B cell (primary cell): ENCODE measurements around the gene MYCL. TPM values are rescaled to one million over a fixed set of nuclear protein-coding genes. Genes with fewer than 3 reads are reported as not detected.
A peak's percentile ranks its signal among the peaks of the same experiment; 100 is the strongest.

ENCODE experiments used
- ATAC-seq: fragments of 200-7000 bp; cut with Tn5 transposase; one replicate; pipeline ENCODE4 v1.10.0; 2021; ENCODE audit warnings: low read depth, mild to moderate bottlenecking, moderate number of reproducible peaks, moderate library complexity
- CTCF ChIA-PET: fragments of 350-600 bp; sonication (Branson Sonifier 250); formaldehyde crosslinking; loops from one replicate; lab custom pipeline; 2021; ENCODE audit warnings: antibody characterized with exemption, inconsistent platforms; lab: Charles Lee
- POLR2A ChIA-PET: fragments of 350-600 bp; sonication (Branson Sonifier 250); formaldehyde crosslinking; loops from one replicate; lab custom pipeline; 2021; ENCODE audit warnings: antibody characterized with exemption; lab: Charles Lee
- DNase-seq: peaks from one replicate; pipeline ENCODE4 v3.0.0; 2013
- H2AFZ ChIP-seq: 2 replicates; pipeline ENCODE4 v1.6.1; 2012; ENCODE audit warnings: mild to moderate bottlenecking, low read depth, low read length; ENCODE audit not compliant: insufficient read depth, poor library complexity, severe bottlenecking
- H3K27ac ChIP-seq, 2 donors: 1 replicate in 1 of 2; 2 replicates in 1 of 2; pipeline ENCODE4 v1.5.1; 2012 to 2013; ENCODE audit warnings: low read length in 2 of 2, mild to moderate bottlenecking in 2 of 2, moderate library complexity in 1 of 2
- H3K27me3 ChIP-seq, 4 experiments: fragments of 200-600 bp in 1 of 4; sonication (generic) in 1 of 4; replicated peaks in 1 of 4; 1 replicate in 2 of 4; 2 replicates in 2 of 4; pipeline versions ENCODE4 v1.6.1 to v1.7.0; 2013 to 2016; ENCODE audit warnings: low read length in 3 of 4, mild to moderate bottlenecking in 2 of 4, mixed read lengths in 1 of 4, moderate library complexity in 1 of 4; ENCODE audit not compliant: insufficient read depth in 4 of 4, control insufficient read depth in 3 of 4; ENCODE audit errors: control extremely low read depth in 1 of 4
- H3K36me3 ChIP-seq, 2 experiments: replicated peaks in 1 of 2; 1 replicate in 1 of 2; 2 replicates in 1 of 2; pipeline versions ENCODE4 v1.6.1 to v1.7.1; 2013; ENCODE audit warnings: low read length in 1 of 2; ENCODE audit not compliant: insufficient read depth in 2 of 2, control insufficient read depth in 1 of 2; ENCODE audit errors: control extremely low read depth in 1 of 2, extremely low read depth in 1 of 2
- H3K4me1 ChIP-seq, 2 donors: fragments of 200-600 bp in 1 of 2; sonication (generic) in 1 of 2; 1 replicate in 1 of 2; 2 replicates in 1 of 2; pipeline versions ENCODE4 v1.5.1 to v1.6.1; 2013 to 2017; ENCODE audit warnings: low read length in 2 of 2; ENCODE audit not compliant: control insufficient read depth in 2 of 2, insufficient read depth in 2 of 2
- H3K4me2 ChIP-seq: replicated peaks from 2 replicates; pipeline ENCODE3; 2012; ENCODE audit warnings: mild to moderate bottlenecking, low read depth, low read length; ENCODE audit not compliant: poor library complexity, severe bottlenecking
- H3K4me3 ChIP-seq, 5 experiments: fragments of 200-600 bp in 1 of 5; sonication (generic) in 1 of 5; 1 replicate in 3 of 5; 2 replicates in 2 of 5; pipeline versions ENCODE4 v1.5.1 to v1.7.0; 2011 to 2016; ENCODE audit warnings: low read length in 4 of 5, mild to moderate bottlenecking in 4 of 5, low read depth in 2 of 5, control low read depth in 1 of 5, moderate library complexity in 1 of 5; ENCODE audit not compliant: insufficient read depth in 1 of 5; ENCODE audit errors: control extremely low read depth in 1 of 5, extremely low read depth in 1 of 5
- H3K79me2 ChIP-seq: fragments of 200-600 bp; sonication (generic); one replicate; pipeline ENCODE4 v1.6.0; 2016; ENCODE audit warnings: low read length; ENCODE audit not compliant: control insufficient read depth, insufficient read depth
- H3K9ac ChIP-seq: fragments of 200-600 bp; sonication (generic); 2 replicates; pipeline ENCODE4 v1.6.1; 2017; ENCODE audit warnings: mild to moderate bottlenecking, low read length, moderate library complexity
- H3K9me3 ChIP-seq, 3 donors: one replicate each; pipeline versions ENCODE4 v1.6.1 to v1.7.1; 2013; ENCODE audit warnings: low read length in 2 of 3; ENCODE audit not compliant: control insufficient read depth in 2 of 3, insufficient read depth in 1 of 3; ENCODE audit errors: control extremely low read depth in 1 of 3
- H4K20me1 ChIP-seq: 2 replicates; pipeline ENCODE4 v1.6.0; 2012; ENCODE audit warnings: mild to moderate bottlenecking, low read length; ENCODE audit not compliant: insufficient read depth, control insufficient read depth, poor library complexity, severe bottlenecking
- H3K27ac Mint-ChIP-seq: one replicate; pipeline ENCODE4 v1.8.0; 2021; ENCODE audit warnings: mixed read lengths
- H3K27me3 Mint-ChIP-seq: one replicate; pipeline ENCODE4 v1.8.0; 2021; ENCODE audit warnings: mixed read lengths
- H3K4me1 Mint-ChIP-seq: one replicate; pipeline ENCODE4 v1.8.0; 2021; ENCODE audit warnings: mixed read lengths
- H3K4me3 Mint-ChIP-seq: one replicate; pipeline ENCODE4 v1.8.0; 2021; ENCODE audit warnings: mixed read lengths
- H3K9me3 Mint-ChIP-seq: one replicate; pipeline ENCODE4 v1.8.0; 2022; ENCODE audit warnings: mixed read lengths; ENCODE audit not compliant: insufficient read depth
- CTCF ChIP-seq: fragments of 200-600 bp; IDR thresholded peaks from one replicate; pipeline ENCODE4 v1.8.0; 2022; ENCODE audit warnings: antibody characterized with exemption, mild to moderate bottlenecking
- EZH2 ChIP-seq: IDR thresholded peaks from 2 replicates; pipeline ENCODE4 v1.6.1; 2012; ENCODE audit warnings: borderline replicate concordance, low read depth, mild to moderate bottlenecking, moderate library complexity, low read length; ENCODE audit not compliant: insufficient read depth, poor library complexity, severe bottlenecking
- WGBS: methylation state at CpG from one replicate; pipeline ENCODE4 v1.1.5; 2013; ENCODE audit warnings: missing lambda C conversion rate; ENCODE audit not compliant: insufficient coverage; 5-methylcytosine and 5-hydroxymethylcytosine counted together
- intact Hi-C: fragments of 100-400 bp; cut with micrococcal nuclease; formaldehyde crosslinking; loops from one replicate; pipeline ENCODE4 v1.10.0; 2022
- polyA plus RNA-seq: library from polyadenylated mRNA; depleted of rRNA; stranded (reverse); fragments of >200 nt; gene quantifications from 2 replicates; pipeline ENCODE4 v1.2.3, GENCODE V29; 2012
- total RNA-seq, 2 donors: library from RNA; stranded (reverse); fragments of 120-200 nt in 1 of 2; gene quantifications; 1 replicate in 1 of 2; 2 replicates in 1 of 2; pipeline versions ENCODE4 v1.2.3 to v1.2.4, GENCODE V29; 2013 to 2022

MYCL gene
- total and polyA plus RNA-seq, 2 donors (not counting 1 experiment from before 2014, with no cell fraction given): 0.03 to 0.62 TPM

GRCh38 chr1:39899611-39900538, 1.8 kb downstream of the MYCL start:
- Histone ChIP-seq H3K9ac (no peak overlapping the region), H3K27me3 (peaks cover 0 to 70% (median 27%) of the 10 kb centered on the region in 4 experiments), H3K36me3 (no peaks in the 10 kb centered on the region), H3K79me2 (no peaks in the 10 kb centered on the region), H4K20me1 (no peaks in the 10 kb centered on the region), H2AFZ (no peak overlapping the region), H3K4me3 (no peak overlapping the region), H3K4me1 (peaks cover 14 to 20% of the 10 kb centered on the region in 2 donors), H3K27ac (no peak overlapping the region), H3K4me2 (no peak overlapping the region), H3K9me3 (no peaks in the 10 kb centered on the region)
- ChIA-PET CTCF (interaction anchor here (0.7 to 6.9 kb wide), 5 partner anchors 19 to 84 kb away, joined by 3 to 102 read pairs (median 4); no protein-coding TSS in a partner anchor), POLR2A (no interaction called here)
- H3K27ac Mint-ChIP-seq: no peak overlapping the region
- no peak for ATAC-seq
- 91% methylated on average over 2 of the region's 8 CpGs for WGBS
- intact Hi-C loops: no loop called here
- no peaks in the 10 kb centered on the region for H3K9me3 Mint-ChIP-seq
- H3K4me3 Mint-ChIP-seq: peak overlapping the region; percentile 61
- TF ChIP-seq EZH2 (no peak), CTCF (no peak)
- peaks cover 44% of the 10 kb centered on the region for H3K27me3 Mint-ChIP-seq
- H3K4me1 Mint-ChIP-seq: peaks cover 6% of the 10 kb centered on the region
- no peak for DNase-seq
